Urinary bladder (tissue), 4 donors: ENCODE measurements around the gene SPC25. TPM values are rescaled to one million over a fixed set of nuclear protein-coding genes. Genes with fewer than 3 reads are reported as not detected.

Experiments used
- DNase-seq: peaks from one replicate; pipeline ENCODE4 v3.0.0-alpha.2; 2015; ENCODE audit errors: extremely low spot score
- H3K27ac ChIP-seq: one replicate; pipeline ENCODE4 v1.5.1; 2013; ENCODE audit warnings: low read depth, mild to moderate bottlenecking, moderate library complexity
- H3K36me3 ChIP-seq: one replicate; pipeline ENCODE4 v1.6.1; 2013; ENCODE audit warnings: mild to moderate bottlenecking, moderate library complexity; ENCODE audit not compliant: insufficient read depth
- H3K4me1 ChIP-seq: one replicate; pipeline ENCODE4 v1.6.1; 2013; ENCODE audit warnings: mild to moderate bottlenecking, moderate library complexity; ENCODE audit not compliant: insufficient read depth
- H3K4me3 ChIP-seq: one replicate; pipeline ENCODE4 v1.5.1; 2013; ENCODE audit warnings: low read depth, low read length
- WGBS: extraction: QIAGEN DNeasy Blood & Tissue Kit; methylation state at CpG from one replicate; pipeline ENCODE4 v1.1.7; 2013; 5-methylcytosine and 5-hydroxymethylcytosine counted together
- polyA plus RNA-seq: library from polyadenylated mRNA; stranded (reverse); fragments of 200-250 nt; gene quantifications from one replicate; pipeline ENCODE4 v1.2.3, GENCODE V29; 2013
- total RNA-seq: library from RNA; depleted of rRNA; stranded (reverse); fragments of >200 nt; gene quantifications from one replicate; pipeline ENCODE4 v1.2.3, GENCODE V29; 2014
- donor health status: healthy with polysubstance abuse.
- donor health status: healthy.

Gene SPC25
- total and polyA plus RNA-seq, 2 donors = 0.32 to 11.5 TPM

- DNase-seq = no peak
- no peaks in the 10 kb centered on the region for H3K36me3 ChIP-seq
- no peaks in the 10 kb centered on the region for H3K4me1 ChIP-seq
- H3K27ac ChIP-seq = no peak overlapping the region
- no peak overlapping the region for H3K4me3 ChIP-seq
- WGBS = 93% methylated on average over 3 of the region's 3 CpGs
Measured at GRCh38 chr2:168915441-168916330, 25.5 kb upstream of the SPC25 start.

- WGBS = 88% methylated on average over 4 of the region's 4 CpGs
- DNase-seq = no peak
- no peaks in the 10 kb centered on the region for H3K4me1 ChIP-seq
- no peak overlapping the region for H3K4me3 ChIP-seq
- no peak overlapping the region for H3K27ac ChIP-seq
- no peaks in the 10 kb centered on the region for H3K36me3 ChIP-seq
Measured at GRCh38 chr2:168913495-168913894, 23.3 kb upstream of the SPC25 start.

- H3K36me3 ChIP-seq = no peaks in the 10 kb centered on the region
- no peak for DNase-seq
- H3K4me1 ChIP-seq = no peaks in the 10 kb centered on the region
- H3K4me3 ChIP-seq = no peak overlapping the region
- H3K27ac ChIP-seq = no peak overlapping the region
- 26% methylated on average over 21 of the region's 21 CpGs for WGBS
Measured at GRCh38 chr2:168912901-168913369, 22.7 kb upstream of the SPC25 start.

- DNase-seq = no peak
- Histone ChIP-seq H3K4me1 (no peaks in the 10 kb centered on the region), H3K4me3 (no peak overlapping the region), H3K36me3 (no peaks in the 10 kb centered on the region), H3K27ac (no peak overlapping the region)
- 56% methylated on average over 6 of the region's 6 CpGs for WGBS
Measured at GRCh38 chr2:168912466-168912865, 22.2 kb upstream of the SPC25 start.

- Histone ChIP-seq H3K4me3 (no peak overlapping the region), H3K4me1 (no peaks in the 10 kb centered on the region), H3K36me3 (no peaks in the 10 kb centered on the region), H3K27ac (no peak overlapping the region)
- DNase-seq = no peak
- WGBS = 74% methylated on average over 5 of the region's 5 CpGs
Measured at GRCh38 chr2:168910330-168910729, 20.1 kb upstream of the SPC25 start.

- Histone ChIP-seq H3K27ac (no peak overlapping the region), H3K4me3 (no peak overlapping the region)
- 89% methylated on average over 8 of the region's 8 CpGs for WGBS
Measured at GRCh38 chr2:168907940-168908662, 17.9 kb upstream of the SPC25 start.

GRCh38 chr2:168904358-168904757, 14.1 kb upstream of the SPC25 start:
- Histone ChIP-seq H3K36me3 (no peaks in the 10 kb centered on the region), H3K4me1 (no peaks in the 10 kb centered on the region), H3K4me3 (no peak overlapping the region), H3K27ac (no peak overlapping the region)
- no peak for DNase-seq
- 92% methylated on average over 3 of the region's 3 CpGs for WGBS

More at GRCh38 chr2:168907940-168908662, 17.9 kb upstream of the SPC25 start:
- Histone ChIP-seq H3K36me3 (no peaks in the 10 kb centered on the region), H3K4me1 (no peaks in the 10 kb centered on the region)
- DNase-seq = no peak

GRCh38 chr2:168903888-168904287, 13.7 kb upstream of the SPC25 start:
- no peak for DNase-seq
- 92% methylated on average over 2 of the region's 2 CpGs for WGBS
- H3K4me1 ChIP-seq = no peaks in the 10 kb centered on the region
- no peaks in the 10 kb centered on the region for H3K36me3 ChIP-seq
- H3K4me3 ChIP-seq = no peak overlapping the region
- H3K27ac ChIP-seq = no peak overlapping the region

GRCh38 chr2:168901003-168901402, 10.8 kb upstream of the SPC25 start, which contains the start of gene G6PC2:
Gene G6PC2 (plus strand): TSS chr2:168901291. CDS start chr2:168901332, 41 bp downstream.
- H3K4me1 ChIP-seq = no peaks in the 10 kb centered on the region
- no peaks in the 10 kb centered on the region for H3K36me3 ChIP-seq
- WGBS = 59% methylated on average over 5 of the region's 5 CpGs
- no peak within 1 kb of the TSS for H3K4me3 ChIP-seq
- DNase-seq = no peak
- no peak within 1 kb of the TSS for H3K27ac ChIP-seq

- no peak overlapping the region for H3K27ac ChIP-seq
- no peaks in the 10 kb centered on the region for H3K4me1 ChIP-seq
- 74% methylated on average over 1 of the region's 1 CpG for WGBS
- H3K4me3 ChIP-seq = no peak overlapping the region
- H3K36me3 ChIP-seq = no peaks in the 10 kb centered on the region
- no peak for DNase-seq
Measured at GRCh38 chr2:168897449-168897848, 7.2 kb upstream of the SPC25 start.

- H3K36me3 ChIP-seq = no peaks in the 10 kb centered on the region
- DNase-seq = no peak
- H3K27ac ChIP-seq = no peak overlapping the region
- H3K4me3 ChIP-seq = no peak overlapping the region
- 63% methylated on average over 4 of the region's 4 CpGs for WGBS
- H3K4me1 ChIP-seq = no peaks in the 10 kb centered on the region
Measured at GRCh38 chr2:168896783-168897182, 6.6 kb upstream of the SPC25 start.

- DNase-seq = no peak
- no peak overlapping the region for H3K27ac ChIP-seq
- H3K4me3 ChIP-seq = no peak overlapping the region
- no peaks in the 10 kb centered on the region for H3K36me3 ChIP-seq
- no peaks in the 10 kb centered on the region for H3K4me1 ChIP-seq
Measured at GRCh38 chr2:168895771-168896170, 5.5 kb upstream of the SPC25 start.

GRCh38 chr2:168894720-168895119, 4.5 kb upstream of the SPC25 start:
- H3K4me1 ChIP-seq = no peaks in the 10 kb centered on the region
- no peaks in the 10 kb centered on the region for H3K36me3 ChIP-seq
- H3K27ac ChIP-seq = no peak overlapping the region
- DNase-seq = no peak
- H3K4me3 ChIP-seq = no peak overlapping the region

GRCh38 chr2:168894101-168894500, 3.9 kb upstream of the SPC25 start:
- no peaks in the 10 kb centered on the region for H3K4me1 ChIP-seq
- no peak overlapping the region for H3K27ac ChIP-seq
- DNase-seq = no peak
- H3K36me3 ChIP-seq = no peaks in the 10 kb centered on the region
- no peak overlapping the region for H3K4me3 ChIP-seq
- 84% methylated on average over 1 of the region's 1 CpG for WGBS
